Brain microvascular endothelial cell (primary cell): ENCODE results near the gene UACA.

Experiments used
- DNase-seq: peaks from one replicate; pipeline ENCODE4 v3.0.0-alpha.2; 2020
- H3K27ac ChIP-seq: fragments of 250-450 bp; sonication (Bioruptor Pico); 2 replicates; pipeline ENCODE4 v1.5.1; 2020; ENCODE audit warnings: mild to moderate bottlenecking, moderate library complexity
- H3K27me3 ChIP-seq: fragments of 250-450 bp; sonication (Bioruptor Pico); replicated peaks from 2 replicates; pipeline ENCODE4 v1.5.1; 2020; ENCODE audit warnings: mild to moderate bottlenecking
- H3K36me3 ChIP-seq: fragments of 250-450 bp; sonication (Bioruptor Pico); replicated peaks from 2 replicates; pipeline ENCODE4 v1.5.1; 2020; ENCODE audit warnings: mild to moderate bottlenecking
- H3K4me3 ChIP-seq: 2 replicates; pipeline ENCODE4 v1.5.1; 2011; ENCODE audit warnings: low read depth, mild to moderate bottlenecking, control low read depth, low read length, moderate library complexity
- in situ Hi-C: cut with HindIII; loops from 2 replicates; pipeline ENCODE4 v1.10.0; 2017; ENCODE audit warnings: low sequenced_read_pairs, low pct_ligation_motif_present
- TF ChIP-seq, protein P1 (sequence below): IDR thresholded peaks from 2 replicates; pipeline ENCODE4 v1.5.1; 2011; ENCODE audit warnings: low read depth, mild to moderate bottlenecking, moderate library complexity, low read length, control low read depth, inconsistent platforms; ENCODE audit errors: missing control alignments

The UACA gene

DNA sequence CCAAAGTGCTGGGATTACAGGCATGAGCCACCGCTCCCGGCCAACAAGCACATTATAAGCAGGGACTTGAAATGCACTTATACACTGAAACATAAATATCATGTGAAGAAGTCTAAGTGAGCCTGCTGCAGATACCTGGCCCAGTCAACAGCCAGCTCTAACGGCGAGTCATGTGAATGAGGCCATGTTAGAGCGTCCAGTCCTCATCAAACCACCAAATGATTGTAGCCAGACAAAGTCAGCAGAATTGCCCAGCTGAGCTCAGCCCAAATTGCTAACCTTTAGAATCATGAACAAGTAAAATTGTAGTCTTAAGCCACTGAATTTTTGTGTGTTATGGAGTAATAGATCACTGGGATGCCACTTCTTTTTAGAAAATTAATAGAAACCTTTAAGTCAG lies 37.8 kb upstream of the UACA start:
- Histone ChIP-seq H3K27ac (peak overlapping the region; percentile 94), H3K27me3 (no peaks in the 10 kb centered on the region), H3K36me3 (no peaks in the 10 kb centered on the region), H3K4me3 (no peak overlapping the region)
- TF ChIP-seq, protein P1, sequence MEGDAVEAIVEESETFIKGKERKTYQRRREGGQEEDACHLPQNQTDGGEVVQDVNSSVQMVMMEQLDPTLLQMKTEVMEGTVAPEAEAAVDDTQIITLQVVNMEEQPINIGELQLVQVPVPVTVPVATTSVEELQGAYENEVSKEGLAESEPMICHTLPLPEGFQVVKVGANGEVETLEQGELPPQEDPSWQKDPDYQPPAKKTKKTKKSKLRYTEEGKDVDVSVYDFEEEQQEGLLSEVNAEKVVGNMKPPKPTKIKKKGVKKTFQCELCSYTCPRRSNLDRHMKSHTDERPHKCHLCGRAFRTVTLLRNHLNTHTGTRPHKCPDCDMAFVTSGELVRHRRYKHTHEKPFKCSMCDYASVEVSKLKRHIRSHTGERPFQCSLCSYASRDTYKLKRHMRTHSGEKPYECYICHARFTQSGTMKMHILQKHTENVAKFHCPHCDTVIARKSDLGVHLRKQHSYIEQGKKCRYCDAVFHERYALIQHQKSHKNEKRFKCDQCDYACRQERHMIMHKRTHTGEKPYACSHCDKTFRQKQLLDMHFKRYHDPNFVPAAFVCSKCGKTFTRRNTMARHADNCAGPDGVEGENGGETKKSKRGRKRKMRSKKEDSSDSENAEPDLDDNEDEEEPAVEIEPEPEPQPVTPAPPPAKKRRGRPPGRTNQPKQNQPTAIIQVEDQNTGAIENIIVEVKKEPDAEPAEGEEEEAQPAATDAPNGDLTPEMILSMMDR: no peak
- in situ Hi-C loops: no loop called here
- no peak for DNase-seq

DNA sequence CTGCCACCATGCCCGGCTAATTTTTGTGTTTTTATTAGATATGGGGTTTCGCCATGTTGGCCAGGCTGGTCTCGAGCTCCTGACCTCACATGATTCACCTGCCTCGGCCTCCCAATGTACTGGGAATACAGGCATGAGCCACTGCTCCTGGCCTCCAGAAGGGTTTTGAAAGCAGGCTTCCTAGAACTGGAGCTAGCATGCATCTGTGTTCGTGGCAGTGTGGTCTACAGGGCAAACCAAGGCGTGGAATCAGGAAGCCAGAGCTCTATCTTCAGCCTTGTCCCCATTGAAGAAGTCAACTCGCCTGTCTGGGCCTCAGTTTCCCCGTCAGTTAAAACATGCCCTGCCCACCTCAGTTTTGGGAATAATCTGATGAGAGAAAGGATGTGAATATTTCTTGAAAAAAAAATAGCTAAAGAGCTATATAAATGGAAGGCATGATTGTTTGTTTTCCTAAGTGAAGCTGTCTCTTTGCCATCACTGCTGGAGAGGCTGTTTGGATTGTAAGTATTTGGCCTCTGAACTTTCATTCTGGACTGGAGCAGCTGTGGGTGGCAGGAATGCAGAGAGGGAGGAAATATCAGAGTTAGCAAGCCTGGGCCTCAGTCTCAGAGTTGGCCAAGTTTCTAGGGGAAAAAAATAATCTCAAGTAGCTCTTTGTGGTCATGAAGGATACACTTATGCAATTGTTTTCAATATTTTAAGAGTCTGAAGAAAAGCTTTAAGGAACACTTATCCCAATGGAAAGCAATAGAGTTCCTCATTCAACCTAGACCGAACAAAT lies 36.5 kb upstream of the UACA start:
- H3K27me3 ChIP-seq: no peaks in the 10 kb centered on the region
- peak; percentile 94 for DNase-seq
- H3K36me3 ChIP-seq: no peaks in the 10 kb centered on the region
- peak overlapping the region; percentile 94 for H3K27ac ChIP-seq
- TF ChIP-seq, protein P1: no peak
- in situ Hi-C loops: no loop called here
- no peak overlapping the region for H3K4me3 ChIP-seq

DNA sequence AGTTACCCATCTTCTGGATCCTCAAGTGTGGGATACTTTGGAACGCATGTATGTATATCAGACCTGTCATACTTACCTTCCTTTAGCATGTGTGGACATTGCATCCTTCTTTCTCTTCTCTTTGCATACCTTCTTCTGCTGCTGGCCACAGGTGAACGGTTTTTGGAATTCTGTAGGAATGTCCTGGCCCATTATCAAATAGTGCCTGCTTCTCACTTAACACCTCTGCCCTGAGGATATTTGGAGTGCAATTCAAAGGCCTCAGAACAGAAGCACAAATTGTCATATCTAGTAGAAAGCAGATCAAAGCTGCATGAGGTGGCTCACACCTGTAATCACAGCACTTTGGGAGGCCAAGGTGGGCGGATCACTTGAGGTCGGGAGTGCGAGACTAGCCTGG lies 34.1 kb upstream of the UACA start:
- TF ChIP-seq, protein P1: no peak
- DNase-seq: no peak
- no peak overlapping the region for H3K27ac ChIP-seq
- H3K27me3 ChIP-seq: no peaks in the 10 kb centered on the region
- no peak overlapping the region for H3K4me3 ChIP-seq
- H3K36me3 ChIP-seq: no peaks in the 10 kb centered on the region
- in situ Hi-C loops: no loop called here

DNA sequence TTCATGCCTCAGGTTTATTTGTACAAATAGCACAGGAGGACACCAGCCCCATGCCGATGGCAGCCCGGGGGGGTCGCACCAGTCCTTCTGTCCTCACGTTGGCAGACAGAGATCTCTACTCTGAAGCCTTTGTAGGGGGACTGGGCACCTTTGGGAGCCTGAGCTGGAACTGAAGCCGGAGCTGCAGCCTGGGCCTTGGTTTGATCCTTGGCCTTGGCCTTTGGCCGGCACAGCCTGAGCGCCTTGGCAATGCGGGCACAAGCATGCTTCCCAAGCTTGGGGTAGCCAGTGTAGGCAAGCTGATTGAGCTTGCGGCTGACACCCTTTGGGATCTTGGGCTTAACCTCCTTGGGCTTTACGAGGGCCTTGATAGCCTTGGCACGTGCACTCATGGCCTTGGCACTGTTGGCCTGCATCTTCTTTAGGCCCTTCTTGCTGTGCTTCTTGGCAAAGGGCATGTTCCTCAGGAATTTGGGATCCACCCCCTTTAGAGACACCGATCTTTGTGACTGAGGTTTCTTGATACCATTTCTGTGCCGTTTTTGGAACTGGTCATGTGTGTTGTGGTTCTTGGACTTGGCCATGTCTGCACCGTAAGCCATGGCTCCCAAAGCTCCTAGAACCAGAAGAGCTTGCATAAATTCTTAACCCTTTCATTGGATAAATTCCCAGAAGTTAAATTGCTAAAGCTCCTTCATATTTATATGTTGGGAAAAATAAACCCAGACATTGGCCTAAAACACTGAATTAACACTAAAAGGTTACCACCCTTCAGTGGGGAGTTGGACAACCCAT lies 33.4 kb upstream of the UACA start:
- Histone ChIP-seq H3K4me3 (no peak overlapping the region), H3K36me3 (no peaks in the 10 kb centered on the region), H3K27ac (peak overlapping the region; percentile 40), H3K27me3 (no peaks in the 10 kb centered on the region)
- TF ChIP-seq, protein P1: no peak
- no peak for DNase-seq
- in situ Hi-C loops: no loop called here

DNA sequence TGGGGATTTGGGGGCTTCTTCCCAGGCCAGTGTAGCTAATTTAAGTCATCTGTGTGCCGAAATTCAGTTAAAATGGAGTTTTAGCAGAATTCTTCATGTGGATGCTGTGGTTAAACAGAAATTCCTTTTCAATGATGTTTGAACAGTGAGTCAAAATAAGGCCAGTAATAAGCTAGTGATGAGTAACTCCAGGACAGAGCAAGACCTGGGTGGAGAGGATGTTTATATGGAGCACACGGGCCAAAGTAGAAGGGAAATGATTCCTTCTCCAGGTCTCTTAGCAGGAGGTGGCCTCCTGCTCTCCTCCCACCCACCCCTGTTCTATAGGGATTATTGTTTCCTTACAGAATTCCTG lies 31.9 kb upstream of the UACA start:
- peak; percentile 85 for DNase-seq
- TF ChIP-seq, protein P1: no peak
- in situ Hi-C loops: no loop called here
- no peaks in the 10 kb centered on the region for H3K36me3 ChIP-seq
- peak overlapping the region; percentile 30 for H3K4me3 ChIP-seq
- H3K27ac ChIP-seq: peak overlapping the region; percentile 99
- H3K27me3 ChIP-seq: no peaks in the 10 kb centered on the region
